ENCODE data around the gene ANKS1A.

Gene ANKS1A

GRCh38 chr6:35051997-35052583 lies 163.0 kb downstream of the ANKS1A start:
- Histone ChIP-seq H3K9me3 (replicated peaks; ENCODE audit: insufficient read depth, low read length) (no peaks in the 10 kb centered on the region), H3F3A (ENCODE audit: insufficient read depth, low read length) (peaks cover 8% of the 10 kb centered on the region), H3K4me2 (ENCODE audit: low read depth, low read length) (no peak overlapping the region), H3K4me1 (ENCODE audit: low read length) (peaks cover 16% of the 10 kb centered on the region), H3K27ac (ENCODE audit: low read length) (no peak overlapping the region), H3K9ac (ENCODE audit: low read length) (no peak overlapping the region), H2AFZ (ENCODE audit: low read length) (no peak overlapping the region), H4K20me1 (ENCODE audit: insufficient read depth, low read length) (no peaks in the 10 kb centered on the region), H3K36me3 (replicated peaks; ENCODE audit: insufficient read depth, low read length) (no peaks in the 10 kb centered on the region), H3K27me3 (replicated peaks; ENCODE audit: insufficient read depth, low read length) (no peaks in the 10 kb centered on the region), H3K9me2 (replicated peaks; ENCODE audit: insufficient read depth, low read length) (no peaks in the 10 kb centered on the region), H3K4me3 (ENCODE audit: low read length) (no peak overlapping the region), H3K79me2 (ENCODE audit: low read length) (no peaks in the 10 kb centered on the region)
- DNase-seq: no peak
- TF ChIP-seq EZH2 (optimal IDR thresholded peaks at IDR 0.05; ENCODE audit: low read depth, low read length) (no peak), EZH2phosphoT487 (IDR thresholded peaks at IDR 0.05; ENCODE audit: low read length) (no peak), CTCF (IDR thresholded peaks at IDR 0.05; ENCODE audit: low read length) (no peak)

- no peaks in the 10 kb centered on the region for H3K79me2 ChIP-seq (ENCODE audit: low read length)
- no peak overlapping the region for H3K4me2 ChIP-seq (ENCODE audit: low read depth, low read length)
- peaks cover 12% of the 10 kb centered on the region for H3K4me1 ChIP-seq (ENCODE audit: low read length)
- no peaks in the 10 kb centered on the region for H3K27me3 ChIP-seq (replicated peaks; ENCODE audit: insufficient read depth, low read length)
- no peak for DNase-seq
- H3F3A ChIP-seq (ENCODE audit: insufficient read depth, low read length): peaks cover 6% of the 10 kb centered on the region
- H3K9me2 ChIP-seq (replicated peaks; ENCODE audit: insufficient read depth, low read length): no peaks in the 10 kb centered on the region
- H3K9me3 ChIP-seq (replicated peaks; ENCODE audit: insufficient read depth, low read length): no peaks in the 10 kb centered on the region
- TF ChIP-seq EZH2 (optimal IDR thresholded peaks at IDR 0.05; ENCODE audit: low read depth, low read length) (no peak), EZH2phosphoT487 (IDR thresholded peaks at IDR 0.05; ENCODE audit: low read length) (no peak), CTCF (IDR thresholded peaks at IDR 0.05; ENCODE audit: low read length) (no peak)
- no peaks in the 10 kb centered on the region for H4K20me1 ChIP-seq (ENCODE audit: insufficient read depth, low read length)
- H2AFZ ChIP-seq (ENCODE audit: low read length): no peak overlapping the region
- H3K9ac ChIP-seq (ENCODE audit: low read length): no peak overlapping the region
- no peak overlapping the region for H3K27ac ChIP-seq (ENCODE audit: low read length)
- no peaks in the 10 kb centered on the region for H3K36me3 ChIP-seq (replicated peaks; ENCODE audit: insufficient read depth, low read length)
- no peak overlapping the region for H3K4me3 ChIP-seq (ENCODE audit: low read length)
Measured at GRCh38 chr6:35052694-35053565, 163.9 kb downstream of the ANKS1A start.

- H3K9me3 ChIP-seq (replicated peaks; ENCODE audit: insufficient read depth, low read length): no peaks in the 10 kb centered on the region
- no peaks in the 10 kb centered on the region for H3K9me2 ChIP-seq (replicated peaks; ENCODE audit: insufficient read depth, low read length)
- no peak overlapping the region for H3K4me3 ChIP-seq (ENCODE audit: low read length)
- no peaks in the 10 kb centered on the region for H3K27me3 ChIP-seq (replicated peaks; ENCODE audit: insufficient read depth, low read length)
- no peaks in the 10 kb centered on the region for H3K36me3 ChIP-seq (replicated peaks; ENCODE audit: insufficient read depth, low read length)
- H4K20me1 ChIP-seq (ENCODE audit: insufficient read depth, low read length): no peaks in the 10 kb centered on the region
- no peak overlapping the region for H3K27ac ChIP-seq (ENCODE audit: low read length)
- peaks cover 6% of the 10 kb centered on the region for H3K4me1 ChIP-seq (ENCODE audit: low read length)
- no peak for TF ChIP-seq EZH2 (optimal IDR thresholded peaks at IDR 0.05; ENCODE audit: low read depth, low read length)
- no peak for DNase-seq
- H2AFZ ChIP-seq (ENCODE audit: low read length): no peak overlapping the region
- no peak overlapping the region for H3K4me2 ChIP-seq (ENCODE audit: low read depth, low read length)
- no peaks in the 10 kb centered on the region for H3F3A ChIP-seq (ENCODE audit: insufficient read depth, low read length)
- H3K79me2 ChIP-seq (ENCODE audit: low read length): no peaks in the 10 kb centered on the region
- H3K9ac ChIP-seq (ENCODE audit: low read length): no peak overlapping the region
Measured at GRCh38 chr6:35053701-35054100, 164.6 kb downstream of the ANKS1A start.

Measured in MM.1S (cell line).